ENCODE data around the gene OXCT1.

The OXCT1 gene

DNA sequence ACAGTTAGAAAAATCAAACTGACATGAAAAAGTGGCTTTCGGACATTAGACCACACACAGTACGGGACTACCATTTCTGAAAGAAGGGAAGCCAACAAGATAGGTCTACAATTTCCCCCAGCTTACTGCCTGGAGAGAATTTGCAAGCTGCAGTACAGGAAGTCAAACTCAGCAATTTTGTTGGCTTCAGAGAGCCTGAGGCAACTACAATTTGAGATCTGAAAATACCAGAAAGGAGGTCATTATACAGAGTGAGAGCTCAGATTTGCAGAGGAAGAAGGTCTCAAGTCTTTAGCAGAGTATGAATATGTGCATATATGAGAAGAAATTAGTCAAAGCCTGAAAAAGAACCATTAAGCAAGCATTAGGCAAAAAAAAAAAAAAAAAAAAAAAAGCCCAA, 83.0 kb downstream of the OXCT1 start:
- no peak overlapping the region for H3K4me3 ChIP-seq (ENCODE audit: insufficient read depth, low read depth, low read length)
- no peaks in the 10 kb centered on the region for H3K36me3 ChIP-seq (ENCODE audit: control insufficient read depth, insufficient read depth, low read length)
- H3K27ac ChIP-seq (ENCODE audit: insufficient read depth, low read depth, low read length, poor library complexity, severe bottlenecking): no peak overlapping the region
- H3K9me3 ChIP-seq (ENCODE audit: control insufficient read depth, low read length): no peaks in the 10 kb centered on the region
- no peaks in the 10 kb centered on the region for H3K27me3 ChIP-seq (ENCODE audit: control insufficient read depth, insufficient read depth, low read length, poor library complexity, severe bottlenecking)
- no peaks in the 10 kb centered on the region for H3K4me1 ChIP-seq (ENCODE audit: control insufficient read depth, insufficient read depth, low read length)
- 91 to 95% methylated on average over 2 of the region's 2 CpGs for WGBS, 2 experiments

GRCh38 chr5:41785061-41785460, 85.2 kb downstream of the OXCT1 start:
- Histone ChIP-seq H3K4me3 (ENCODE audit: insufficient read depth, low read depth, low read length) (no peak overlapping the region), H3K9me3 (ENCODE audit: control insufficient read depth, low read length) (no peaks in the 10 kb centered on the region), H3K36me3 (ENCODE audit: control insufficient read depth, insufficient read depth, low read length) (no peaks in the 10 kb centered on the region), H3K4me1 (ENCODE audit: control insufficient read depth, insufficient read depth, low read length) (no peaks in the 10 kb centered on the region), H3K27me3 (ENCODE audit: control insufficient read depth, insufficient read depth, low read length, poor library complexity, severe bottlenecking) (no peaks in the 10 kb centered on the region), H3K27ac (ENCODE audit: insufficient read depth, low read depth, low read length, poor library complexity, severe bottlenecking) (no peak overlapping the region)

DNA sequence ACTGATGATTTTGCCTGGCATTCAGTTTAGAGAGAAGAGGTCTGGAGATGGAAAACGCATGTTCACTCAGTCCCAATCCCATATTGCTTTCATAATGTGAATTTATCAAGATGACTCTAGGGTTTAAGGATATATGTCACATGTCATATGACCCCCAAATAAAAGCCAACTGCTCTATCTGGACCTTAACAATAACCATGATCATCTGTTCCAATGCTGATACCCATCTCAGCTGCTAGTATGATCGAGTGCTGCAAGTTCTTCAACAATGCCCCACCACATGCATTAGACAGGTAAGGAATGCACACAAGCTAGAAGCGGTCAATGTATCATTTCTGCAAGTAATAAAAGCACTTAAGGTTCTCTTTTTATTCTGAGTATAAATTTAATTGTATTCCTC, 91.8 kb downstream of the OXCT1 start:
- Histone ChIP-seq H3K36me3 (ENCODE audit: control insufficient read depth, insufficient read depth, low read length) (no peaks in the 10 kb centered on the region), H3K4me1 (ENCODE audit: control insufficient read depth, insufficient read depth, low read length) (no peaks in the 10 kb centered on the region), H3K4me3 (ENCODE audit: insufficient read depth, low read depth, low read length) (no peak overlapping the region), H3K9me3 (ENCODE audit: control insufficient read depth, low read length) (no peaks in the 10 kb centered on the region), H3K27ac (ENCODE audit: insufficient read depth, low read depth, low read length, poor library complexity, severe bottlenecking) (no peak overlapping the region), H3K27me3 (ENCODE audit: control insufficient read depth, insufficient read depth, low read length, poor library complexity, severe bottlenecking) (no peaks in the 10 kb centered on the region)
- WGBS, 2 experiments: 97 to 100% methylated on average over 1 to 3 of the region's 3 CpGs

GRCh38 chr5:41776435-41776834, 93.8 kb downstream of the OXCT1 start:
- Histone ChIP-seq H3K4me3 (ENCODE audit: insufficient read depth, low read depth, low read length) (no peak overlapping the region), H3K27ac (ENCODE audit: insufficient read depth, low read depth, low read length, poor library complexity, severe bottlenecking) (no peak overlapping the region), H3K27me3 (ENCODE audit: control insufficient read depth, insufficient read depth, low read length, poor library complexity, severe bottlenecking) (no peaks in the 10 kb centered on the region), H3K4me1 (ENCODE audit: control insufficient read depth, insufficient read depth, low read length) (no peaks in the 10 kb centered on the region), H3K36me3 (ENCODE audit: control insufficient read depth, insufficient read depth, low read length) (no peaks in the 10 kb centered on the region), H3K9me3 (ENCODE audit: control insufficient read depth, low read length) (no peaks in the 10 kb centered on the region)
- 85 to 100% methylated on average over 1 of the region's 2 CpGs for WGBS, 2 experiments

DNA sequence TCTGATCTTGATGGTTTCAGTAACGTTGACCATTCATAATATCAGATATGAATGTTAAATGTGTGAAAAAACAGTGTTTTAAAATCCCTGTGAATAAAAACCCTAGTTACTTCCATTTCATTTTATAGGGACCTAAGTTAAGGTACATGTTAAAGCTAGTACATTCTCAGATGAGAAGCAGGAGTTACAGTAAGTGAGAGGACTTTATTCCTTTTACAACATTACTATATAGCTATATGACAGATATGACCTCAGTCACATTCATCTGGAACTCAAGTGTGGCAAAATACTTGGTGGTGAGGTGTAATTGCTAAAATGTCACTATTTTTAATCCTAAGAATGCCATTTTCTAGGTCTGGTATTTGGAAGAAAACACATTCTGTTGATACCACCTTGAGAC, 96.4 kb downstream of the OXCT1 start:
- no CpG with 5 or more reads among the region's 1 CpG for WGBS, 2 experiments
- H3K36me3 ChIP-seq (ENCODE audit: control insufficient read depth, insufficient read depth, low read length): no peaks in the 10 kb centered on the region
- H3K27me3 ChIP-seq (ENCODE audit: control insufficient read depth, insufficient read depth, low read length, poor library complexity, severe bottlenecking): no peaks in the 10 kb centered on the region
- H3K4me1 ChIP-seq (ENCODE audit: control insufficient read depth, insufficient read depth, low read length): no peaks in the 10 kb centered on the region
- no peak overlapping the region for H3K27ac ChIP-seq (ENCODE audit: insufficient read depth, low read depth, low read length, poor library complexity, severe bottlenecking)
- no peaks in the 10 kb centered on the region for H3K9me3 ChIP-seq (ENCODE audit: control insufficient read depth, low read length)
- H3K4me3 ChIP-seq (ENCODE audit: insufficient read depth, low read depth, low read length): no peak overlapping the region

DNA sequence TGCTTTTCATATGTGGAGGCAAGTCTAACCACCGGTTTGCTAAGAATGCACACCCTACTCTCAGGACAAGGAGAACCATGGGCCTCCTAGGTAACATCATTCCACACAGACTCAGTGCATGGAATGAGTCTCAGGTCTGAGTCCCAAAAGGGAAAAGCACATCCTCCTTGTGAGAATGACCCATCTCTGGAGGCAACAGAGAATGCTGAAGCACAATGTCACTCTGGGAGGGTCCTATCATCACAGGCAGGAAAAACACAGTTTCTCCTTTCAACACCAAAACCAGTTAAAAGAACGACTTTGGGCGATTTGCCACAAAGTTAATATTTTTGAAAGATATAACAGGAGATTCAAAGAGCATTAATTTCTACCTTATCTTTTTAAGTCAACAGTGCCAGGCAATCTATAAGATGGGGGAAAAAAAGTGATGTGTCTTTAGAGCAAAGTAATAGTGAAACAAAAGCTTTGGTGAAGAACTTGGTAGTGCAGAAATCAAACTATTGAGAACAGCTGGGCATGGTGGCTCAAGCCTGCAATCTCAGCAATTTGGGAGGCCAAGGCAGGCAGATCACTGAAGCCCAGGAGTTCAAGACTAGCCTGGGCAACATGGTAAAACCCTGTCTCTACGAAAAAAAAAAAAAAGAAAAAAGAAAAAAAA, 97.3 kb downstream of the OXCT1 start:
- WGBS, 2 experiments: 92 to 97% methylated on average over 2 of the region's 4 CpGs
- H3K36me3 ChIP-seq (ENCODE audit: control insufficient read depth, insufficient read depth, low read length): no peaks in the 10 kb centered on the region

DNA sequence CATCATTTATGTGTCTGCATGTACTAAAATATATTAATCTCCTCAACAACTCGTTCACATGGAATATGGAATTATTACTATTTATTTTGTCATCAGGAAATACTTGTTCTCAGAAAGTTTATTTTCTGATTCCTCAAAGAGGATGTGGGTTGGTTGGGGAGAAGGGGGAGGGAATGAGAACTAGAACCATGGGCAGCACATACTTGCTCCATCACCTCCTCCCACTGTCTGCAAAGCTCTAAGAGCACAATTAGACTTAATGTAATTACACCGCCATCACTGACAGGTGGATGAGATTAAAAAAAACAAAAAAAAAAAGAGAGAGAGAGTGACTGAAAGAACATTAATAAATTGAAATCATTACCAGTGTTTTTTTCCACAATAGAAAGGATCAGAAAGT, 98.2 kb downstream of the OXCT1 start:
- no peak overlapping the region for H3K27ac ChIP-seq (ENCODE audit: insufficient read depth, low read depth, low read length, poor library complexity, severe bottlenecking)
- H3K4me1 ChIP-seq (ENCODE audit: control insufficient read depth, insufficient read depth, low read length): no peaks in the 10 kb centered on the region
- H3K4me3 ChIP-seq (ENCODE audit: insufficient read depth, low read depth, low read length): no peak overlapping the region
- no CpG with 5 or more reads among the region's 2 CpGs for WGBS, 2 experiments
- no peaks in the 10 kb centered on the region for H3K27me3 ChIP-seq (ENCODE audit: control insufficient read depth, insufficient read depth, low read length, poor library complexity, severe bottlenecking)
- H3K9me3 ChIP-seq (ENCODE audit: control insufficient read depth, low read length): no peaks in the 10 kb centered on the region
- no peaks in the 10 kb centered on the region for H3K36me3 ChIP-seq (ENCODE audit: control insufficient read depth, insufficient read depth, low read length)

More for the DNA sequence above, 97.3 kb downstream of the OXCT1 start:
- no peak overlapping the region for H3K27ac ChIP-seq (ENCODE audit: insufficient read depth, low read depth, low read length, poor library complexity, severe bottlenecking)
- no peaks in the 10 kb centered on the region for H3K4me1 ChIP-seq (ENCODE audit: control insufficient read depth, insufficient read depth, low read length)
- H3K27me3 ChIP-seq (ENCODE audit: control insufficient read depth, insufficient read depth, low read length, poor library complexity, severe bottlenecking): no peaks in the 10 kb centered on the region
- no peaks in the 10 kb centered on the region for H3K9me3 ChIP-seq (ENCODE audit: control insufficient read depth, low read length)
- no peak overlapping the region for H3K4me3 ChIP-seq (ENCODE audit: insufficient read depth, low read depth, low read length)

DNA sequence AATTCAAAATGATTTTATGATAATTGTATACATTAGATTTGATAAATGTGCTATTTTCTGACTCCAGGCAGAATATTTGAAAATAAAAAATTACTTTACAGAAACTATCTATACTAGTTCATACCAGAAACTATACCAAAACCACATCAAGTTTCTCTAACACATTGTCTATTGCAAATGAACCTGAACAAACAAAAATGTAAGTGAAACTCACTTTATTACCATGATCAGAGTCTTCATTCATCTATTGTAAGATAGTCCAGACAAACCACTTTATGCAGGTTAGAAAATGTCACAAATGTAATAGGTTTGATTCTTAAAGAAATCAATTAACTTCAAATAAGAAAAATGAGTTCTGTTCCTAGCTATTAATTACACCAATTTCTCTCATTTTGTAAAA, 99.4 kb downstream of the OXCT1 start:
- no peaks in the 10 kb centered on the region for H3K27me3 ChIP-seq (ENCODE audit: control insufficient read depth, insufficient read depth, low read length, poor library complexity, severe bottlenecking)
- H3K27ac ChIP-seq (ENCODE audit: insufficient read depth, low read depth, low read length, poor library complexity, severe bottlenecking): no peak overlapping the region
- H3K4me3 ChIP-seq (ENCODE audit: insufficient read depth, low read depth, low read length): no peak overlapping the region
- H3K4me1 ChIP-seq (ENCODE audit: control insufficient read depth, insufficient read depth, low read length): no peaks in the 10 kb centered on the region
- H3K36me3 ChIP-seq (ENCODE audit: control insufficient read depth, insufficient read depth, low read length): no peaks in the 10 kb centered on the region
- no peaks in the 10 kb centered on the region for H3K9me3 ChIP-seq (ENCODE audit: control insufficient read depth, low read length)

DNA sequence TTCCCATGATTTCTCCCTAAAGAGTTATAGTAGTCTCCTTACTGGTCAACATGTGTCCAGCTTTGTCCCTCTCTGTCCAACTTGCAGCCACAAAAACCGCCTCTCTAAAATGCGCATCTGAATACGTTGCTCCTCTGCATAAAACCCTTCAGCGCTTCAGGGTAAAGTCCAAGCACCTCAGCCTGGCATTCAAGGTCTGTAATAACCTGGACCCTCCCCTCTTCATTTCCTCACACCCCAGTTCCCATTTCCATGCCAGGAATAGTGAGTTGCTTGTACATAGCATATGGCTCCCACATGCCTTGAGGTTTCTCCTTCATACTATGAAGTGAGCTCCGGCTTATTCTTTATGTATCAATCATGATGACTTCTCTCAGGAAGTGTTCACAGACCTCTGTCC, 101.5 kb downstream of the OXCT1 start:
- Histone ChIP-seq H3K36me3 (ENCODE audit: control insufficient read depth, insufficient read depth, low read length) (no peaks in the 10 kb centered on the region), H3K9me3 (ENCODE audit: control insufficient read depth, low read length) (no peaks in the 10 kb centered on the region), H3K27me3 (ENCODE audit: control insufficient read depth, insufficient read depth, low read length, poor library complexity, severe bottlenecking) (no peaks in the 10 kb centered on the region), H3K27ac (ENCODE audit: insufficient read depth, low read depth, low read length, poor library complexity, severe bottlenecking) (no peak overlapping the region), H3K4me1 (ENCODE audit: control insufficient read depth, insufficient read depth, low read length) (no peaks in the 10 kb centered on the region), H3K4me3 (ENCODE audit: insufficient read depth, low read depth, low read length) (no peak overlapping the region)
- WGBS, 2 experiments: 95 to 97% methylated on average over 5 of the region's 5 CpGs

DNA sequence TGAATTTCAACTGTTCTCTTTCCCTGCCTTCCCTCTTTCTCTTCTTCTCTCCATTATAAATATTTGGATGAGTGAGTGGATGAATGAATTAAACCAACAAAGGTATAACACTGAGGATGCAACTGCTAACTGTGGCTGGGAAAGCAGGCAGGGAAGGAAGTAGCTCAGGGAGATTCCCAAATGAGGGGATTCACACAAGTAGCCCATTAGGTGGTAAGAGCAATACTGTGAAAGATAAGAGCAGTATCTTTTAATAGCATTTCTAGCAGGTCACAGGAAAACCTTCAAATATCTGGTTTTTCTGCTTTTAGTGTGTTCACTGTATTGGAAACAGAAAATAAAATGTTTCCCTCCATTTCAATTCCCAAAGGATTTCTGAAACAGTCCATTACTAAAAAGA, 105.6 kb downstream of the OXCT1 start:
- Histone ChIP-seq H3K9me3 (ENCODE audit: control insufficient read depth, low read length) (no peaks in the 10 kb centered on the region), H3K36me3 (ENCODE audit: control insufficient read depth, insufficient read depth, low read length) (no peaks in the 10 kb centered on the region), H3K27ac (ENCODE audit: insufficient read depth, low read depth, low read length, poor library complexity, severe bottlenecking) (no peak overlapping the region), H3K4me1 (ENCODE audit: control insufficient read depth, insufficient read depth, low read length) (no peaks in the 10 kb centered on the region), H3K27me3 (ENCODE audit: control insufficient read depth, insufficient read depth, low read length, poor library complexity, severe bottlenecking) (no peaks in the 10 kb centered on the region), H3K4me3 (ENCODE audit: insufficient read depth, low read depth, low read length) (no peak overlapping the region)

GRCh38 chr5:41763574-41763973, 106.7 kb downstream of the OXCT1 start:
- 96 to 98% methylated on average over 2 of the region's 2 CpGs for WGBS, 2 experiments
- Histone ChIP-seq H3K27ac (ENCODE audit: insufficient read depth, low read depth, low read length, poor library complexity, severe bottlenecking) (no peak overlapping the region), H3K4me1 (ENCODE audit: control insufficient read depth, insufficient read depth, low read length) (no peaks in the 10 kb centered on the region)

More at GRCh38 chr5:41763574-41763973, 106.7 kb downstream of the OXCT1 start:
- Histone ChIP-seq H3K27me3 (ENCODE audit: control insufficient read depth, insufficient read depth, low read length, poor library complexity, severe bottlenecking) (no peaks in the 10 kb centered on the region), H3K36me3 (ENCODE audit: control insufficient read depth, insufficient read depth, low read length) (no peaks in the 10 kb centered on the region), H3K4me3 (ENCODE audit: insufficient read depth, low read depth, low read length) (no peak overlapping the region), H3K9me3 (ENCODE audit: control insufficient read depth, low read length) (no peaks in the 10 kb centered on the region)

All from ectodermal cell (in vitro differentiated cells).